ENCODE results near the gene WDFY4. TPM values are rescaled to one million over a fixed set of nuclear protein-coding genes. Genes with fewer than 3 reads are reported as not detected.

Gene WDFY4
- total RNA-seq, 1 donor: not detected

- H3K4me3 ChIP-seq (ENCODE audit: low read depth, low read length): no peak overlapping the region
- TF ChIP-seq, protein P1, sequence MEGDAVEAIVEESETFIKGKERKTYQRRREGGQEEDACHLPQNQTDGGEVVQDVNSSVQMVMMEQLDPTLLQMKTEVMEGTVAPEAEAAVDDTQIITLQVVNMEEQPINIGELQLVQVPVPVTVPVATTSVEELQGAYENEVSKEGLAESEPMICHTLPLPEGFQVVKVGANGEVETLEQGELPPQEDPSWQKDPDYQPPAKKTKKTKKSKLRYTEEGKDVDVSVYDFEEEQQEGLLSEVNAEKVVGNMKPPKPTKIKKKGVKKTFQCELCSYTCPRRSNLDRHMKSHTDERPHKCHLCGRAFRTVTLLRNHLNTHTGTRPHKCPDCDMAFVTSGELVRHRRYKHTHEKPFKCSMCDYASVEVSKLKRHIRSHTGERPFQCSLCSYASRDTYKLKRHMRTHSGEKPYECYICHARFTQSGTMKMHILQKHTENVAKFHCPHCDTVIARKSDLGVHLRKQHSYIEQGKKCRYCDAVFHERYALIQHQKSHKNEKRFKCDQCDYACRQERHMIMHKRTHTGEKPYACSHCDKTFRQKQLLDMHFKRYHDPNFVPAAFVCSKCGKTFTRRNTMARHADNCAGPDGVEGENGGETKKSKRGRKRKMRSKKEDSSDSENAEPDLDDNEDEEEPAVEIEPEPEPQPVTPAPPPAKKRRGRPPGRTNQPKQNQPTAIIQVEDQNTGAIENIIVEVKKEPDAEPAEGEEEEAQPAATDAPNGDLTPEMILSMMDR (IDR thresholded peaks at IDR 0.05; ENCODE audit: insufficient read depth, low read length): no peak
- DNase-seq (ENCODE audit: low read depth): no peak
Observed at GRCh38 chr10:48699011-48699627, 14.4 kb downstream of the WDFY4 start.

DNA sequence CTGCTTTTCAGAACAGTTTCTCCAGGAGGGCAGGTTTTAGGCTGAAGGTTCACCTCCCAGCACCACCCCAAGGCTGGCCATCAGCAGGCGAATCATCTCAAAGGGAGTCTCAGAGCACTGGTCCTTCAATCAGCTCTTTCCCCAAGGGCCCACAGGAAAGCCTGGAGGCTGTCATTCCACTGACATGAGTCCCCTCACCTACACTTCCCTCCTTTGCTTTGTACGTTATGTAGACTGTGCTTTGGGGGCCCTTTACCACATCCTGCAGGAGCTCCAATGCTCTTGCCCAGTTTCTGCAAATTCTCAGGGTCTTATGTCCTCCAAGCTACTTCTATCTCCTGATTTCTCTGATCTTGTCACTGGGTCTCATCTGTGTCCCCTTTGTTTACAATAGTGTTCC is 15.4 kb downstream of the WDFY4 start:
- H3K4me3 ChIP-seq (ENCODE audit: low read depth, low read length): no peak overlapping the region
- TF ChIP-seq, protein P1 (IDR thresholded peaks at IDR 0.05; ENCODE audit: insufficient read depth, low read length): no peak

GRCh38 chr10:48700493-48700892 is 15.8 kb downstream of the WDFY4 start:
- TF ChIP-seq, protein P1 (IDR thresholded peaks at IDR 0.05; ENCODE audit: insufficient read depth, low read length): no peak
- no peak for DNase-seq (ENCODE audit: low read depth)

More for the DNA sequence above, 15.4 kb downstream of the WDFY4 start:
- no peak for DNase-seq (ENCODE audit: low read depth)

DNA sequence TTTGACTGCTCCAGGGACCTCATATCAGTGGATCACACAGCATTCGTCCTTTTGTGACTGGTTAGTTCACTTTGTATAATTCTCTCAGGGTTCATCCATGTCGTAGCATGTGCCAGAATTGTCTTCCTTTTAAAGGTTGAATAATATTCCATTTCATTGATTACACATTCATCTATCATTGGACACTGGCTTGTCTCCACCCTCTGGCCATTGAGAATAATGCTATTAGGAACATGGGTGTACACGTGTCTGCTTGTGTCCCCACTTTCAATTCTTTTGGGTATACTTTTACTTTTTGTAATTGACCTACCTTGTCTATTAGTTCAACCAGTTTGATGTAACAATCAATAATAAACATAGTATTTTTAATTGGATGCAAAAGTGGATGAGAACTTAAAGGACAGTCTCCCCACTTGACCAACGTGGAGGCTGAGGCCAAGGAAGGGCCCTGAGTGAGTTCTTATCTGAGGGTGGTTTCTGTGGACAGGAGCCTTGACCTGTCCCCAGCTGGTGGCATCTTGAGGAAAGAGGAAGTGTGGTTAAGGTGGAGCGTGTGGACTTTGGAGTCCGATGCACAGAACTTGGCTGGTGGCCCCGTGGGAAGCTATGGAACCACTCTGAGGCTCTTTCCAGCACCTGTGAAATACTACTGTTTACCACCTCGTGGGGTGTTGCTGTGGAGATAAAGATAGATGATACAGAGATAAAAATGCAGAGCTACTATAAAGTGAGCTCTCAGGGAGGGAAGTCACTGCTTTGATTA is 16.6 kb downstream of the WDFY4 start:
- TF ChIP-seq, protein P1 (IDR thresholded peaks at IDR 0.05; ENCODE audit: insufficient read depth, low read length): no peak

More at GRCh38 chr10:48700493-48700892, 15.8 kb downstream of the WDFY4 start:
- no peak overlapping the region for H3K4me3 ChIP-seq (ENCODE audit: low read depth, low read length)

DNA sequence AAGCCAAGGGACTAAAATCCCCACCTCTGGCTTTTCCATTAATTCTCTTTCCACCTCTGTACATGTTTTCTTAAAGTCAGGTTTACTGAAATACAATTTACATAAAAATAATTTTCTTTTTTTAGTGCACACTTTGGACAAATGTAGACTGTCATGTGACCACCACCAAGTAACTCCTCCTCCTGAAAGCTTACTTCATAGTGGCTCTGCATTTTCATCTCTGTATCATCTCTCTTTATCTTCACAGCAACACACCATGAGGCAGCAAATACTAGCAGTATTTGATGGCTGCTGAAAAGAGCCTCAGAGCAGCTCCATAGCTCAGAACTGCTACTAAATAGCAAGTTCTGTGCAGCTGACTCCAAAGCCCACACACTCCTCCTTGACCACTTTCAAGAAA is 17.3 kb downstream of the WDFY4 start:
- H3K4me3 ChIP-seq (ENCODE audit: low read depth, low read length): no peak overlapping the region
- DNase-seq (ENCODE audit: low read depth): no peak
- TF ChIP-seq, protein P1 (IDR thresholded peaks at IDR 0.05; ENCODE audit: insufficient read depth, low read length): no peak

More for the DNA sequence above, 16.6 kb downstream of the WDFY4 start:
- no peak overlapping the region for H3K4me3 ChIP-seq (ENCODE audit: low read depth, low read length)
- no peak for DNase-seq (ENCODE audit: low read depth)

DNA sequence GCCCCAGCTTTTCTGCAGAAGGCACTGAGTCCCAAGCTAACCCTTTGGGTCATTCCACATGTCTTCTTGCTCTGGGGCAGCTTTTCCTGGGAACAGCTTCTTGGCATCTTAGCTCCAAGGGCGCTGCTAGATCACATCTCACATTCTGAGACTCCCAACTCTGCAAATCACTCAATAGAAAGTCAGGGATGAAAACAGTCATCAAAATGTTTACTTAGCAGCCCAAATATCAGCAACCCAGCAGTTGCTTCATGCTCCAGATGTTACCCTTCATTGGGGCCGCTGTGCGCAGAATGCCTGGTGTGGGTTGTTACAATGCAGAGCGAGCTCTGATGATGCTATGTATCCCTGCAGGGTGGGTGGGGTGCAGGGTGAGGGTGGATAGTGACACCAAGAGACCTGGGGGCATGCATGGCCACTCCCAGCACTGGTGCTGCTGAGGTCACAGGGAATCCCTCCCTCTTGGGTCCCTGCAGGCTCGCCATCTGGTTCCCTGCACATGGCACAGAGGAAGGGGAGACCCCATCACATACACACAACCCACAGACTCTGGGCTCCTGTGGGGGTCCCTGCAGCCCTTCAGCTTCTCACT is 19.0 kb downstream of the WDFY4 start:
- TF ChIP-seq, protein P1 (IDR thresholded peaks at IDR 0.05; ENCODE audit: insufficient read depth, low read length): no peak
- no peak overlapping the region for H3K4me3 ChIP-seq (ENCODE audit: low read depth, low read length)
- DNase-seq (ENCODE audit: low read depth): no peak

Data from fibroblast of the aortic adventitia (primary cell).